GM21576 (cell line): ENCODE results near the gene PARD6A.
A peak's percentile ranks its signal among the peaks of the same experiment; 100 is the strongest.

Experiments used
- ATAC-seq: cut with Tn5 transposase; IDR thresholded peaks from one replicate; pipeline ENCODE4 v1.9.1; 2021; ENCODE audit warnings: mild to moderate bottlenecking, moderate library complexity; ENCODE audit not compliant: unreplicated experiment

Gene PARD6A

DNA sequence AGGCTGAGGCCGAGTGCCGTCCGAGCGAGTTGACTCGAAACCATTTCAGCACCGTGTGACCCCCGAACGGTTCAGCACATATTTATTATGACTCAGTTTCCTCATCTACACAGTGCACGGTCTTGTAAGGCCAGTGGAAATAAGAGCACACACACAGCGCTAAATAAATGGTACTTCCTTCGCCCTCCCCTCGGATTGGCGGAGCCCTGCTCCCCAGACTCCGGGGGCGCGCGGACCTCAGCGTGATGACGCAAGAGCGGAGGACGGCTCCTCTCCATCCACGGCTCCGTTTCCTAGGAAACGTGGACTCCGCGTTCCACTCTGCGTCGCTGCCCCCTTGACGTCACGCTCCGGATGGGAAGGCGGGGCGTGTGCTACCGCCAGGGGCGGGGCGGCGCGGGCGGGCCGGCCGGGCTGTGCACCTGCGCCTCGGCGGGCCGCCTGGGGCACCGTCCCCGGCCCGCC lies at the start of gene PARD6A:
TSS of gene PARD6A (plus strand) at position 397 of the 465 bp plus-strand sequence. CDS start 79 bp downstream, outside the sequence.
- peak; percentile 73 for ATAC-seq

- ATAC-seq: no peak
Measured at GRCh38 chr16:67613808-67614207, 47.0 kb upstream of the PARD6A start.

- no peak for ATAC-seq
Measured at GRCh38 chr16:67628216-67628615, 32.5 kb upstream of the PARD6A start.

DNA sequence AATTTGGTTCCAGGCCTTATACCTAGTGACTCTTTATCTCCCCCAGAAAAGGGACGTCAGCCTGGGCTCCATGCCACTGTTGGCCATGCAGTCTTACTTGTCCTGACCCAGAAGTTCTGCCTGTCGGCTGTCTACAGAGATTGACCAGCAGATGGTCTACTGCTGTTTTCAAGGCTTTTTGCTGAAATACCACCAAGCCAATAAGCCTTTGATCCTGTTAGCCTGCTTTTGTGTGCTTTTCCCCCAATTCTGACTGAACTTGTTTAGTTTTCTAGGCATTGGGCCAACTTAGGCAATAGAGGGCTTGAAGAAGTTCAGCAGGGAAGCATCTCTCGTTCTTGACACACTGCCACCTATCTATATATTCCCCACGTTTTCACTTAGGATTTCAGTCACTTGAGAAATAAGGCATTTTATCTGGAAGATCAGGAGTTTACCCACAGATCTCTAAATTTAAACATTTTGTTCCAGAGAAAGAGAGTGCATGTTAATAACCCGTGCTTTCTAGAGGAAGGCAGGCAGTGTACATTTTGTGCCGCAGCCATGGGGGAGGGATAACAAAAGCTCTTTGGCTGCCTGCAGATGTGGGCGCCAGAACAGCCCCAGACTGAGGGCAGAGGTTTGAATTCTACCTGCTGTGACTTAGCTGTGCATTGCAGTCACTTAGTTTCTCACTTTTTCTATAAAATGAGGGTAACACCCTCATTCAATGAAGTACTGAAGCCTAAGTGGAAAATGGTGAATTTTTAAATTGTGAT lies 28.2 kb upstream of the PARD6A start:
- no peak for ATAC-seq

DNA sequence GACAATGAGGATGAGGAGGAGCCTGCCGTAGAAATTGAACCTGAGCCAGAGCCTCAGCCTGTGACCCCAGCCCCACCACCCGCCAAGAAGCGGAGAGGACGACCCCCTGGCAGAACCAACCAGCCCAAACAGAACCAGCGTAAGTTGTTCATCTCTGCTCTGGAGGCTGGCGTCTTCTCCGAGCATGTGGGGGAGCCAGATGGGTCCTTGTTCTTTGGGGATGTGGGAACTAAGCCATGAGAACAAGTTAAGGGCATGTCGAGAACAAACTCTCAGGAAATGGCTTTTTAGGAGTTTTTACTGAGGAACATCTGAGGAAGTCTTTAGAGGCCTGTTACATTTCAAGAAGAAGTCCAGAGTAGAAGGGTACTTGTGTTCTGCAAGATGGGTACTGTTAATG lies 24.0 kb upstream of the PARD6A start:
- no peak for ATAC-seq

- ATAC-seq: no peak
Measured at GRCh38 chr16:67637625-67638024, 23.1 kb upstream of the PARD6A start.

DNA sequence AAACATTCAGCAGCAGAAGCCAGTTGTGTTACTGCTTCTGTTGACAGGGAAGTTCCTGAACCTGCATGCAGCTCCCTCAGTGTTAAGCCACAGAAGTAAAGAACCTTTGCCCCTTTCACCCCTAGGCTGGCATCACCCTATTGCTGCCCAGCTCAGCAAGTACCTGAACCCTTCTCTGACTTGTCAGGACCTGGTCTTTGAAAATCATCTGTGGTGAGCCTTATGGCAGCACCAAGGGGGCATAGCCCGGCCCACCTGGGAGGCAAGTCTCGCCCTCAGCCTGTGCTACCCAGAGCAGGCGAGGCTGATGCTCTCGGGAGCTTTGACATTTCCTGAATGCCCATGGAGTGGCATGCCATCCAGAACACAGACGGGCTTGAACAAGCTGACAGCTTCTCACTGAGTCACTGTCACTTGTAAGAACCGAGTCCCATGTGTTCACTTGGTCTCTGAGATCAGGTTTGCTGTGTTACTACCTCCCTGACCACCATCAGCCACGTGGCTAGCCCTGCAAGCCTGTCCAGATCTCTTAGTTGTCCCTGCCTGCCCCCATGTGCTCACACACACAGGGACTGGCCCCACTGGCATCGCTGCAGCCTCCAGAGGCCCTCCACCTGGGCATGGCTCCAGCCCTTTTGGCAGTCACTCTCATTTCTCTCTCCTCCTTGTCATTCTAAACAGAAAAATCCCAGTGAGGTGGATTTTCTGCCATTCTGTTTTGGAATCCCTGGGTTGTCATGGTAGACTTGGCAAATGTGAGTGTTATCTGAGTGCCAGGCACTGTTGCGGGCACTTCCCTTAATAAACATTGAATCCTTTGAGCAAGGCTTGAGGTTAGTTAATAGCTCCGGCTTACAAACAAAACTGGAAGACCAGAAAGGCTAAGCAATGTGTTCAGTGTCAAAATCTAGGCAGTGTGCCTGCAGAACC lies 18.7 kb upstream of the PARD6A start:
- ATAC-seq: no peak

DNA sequence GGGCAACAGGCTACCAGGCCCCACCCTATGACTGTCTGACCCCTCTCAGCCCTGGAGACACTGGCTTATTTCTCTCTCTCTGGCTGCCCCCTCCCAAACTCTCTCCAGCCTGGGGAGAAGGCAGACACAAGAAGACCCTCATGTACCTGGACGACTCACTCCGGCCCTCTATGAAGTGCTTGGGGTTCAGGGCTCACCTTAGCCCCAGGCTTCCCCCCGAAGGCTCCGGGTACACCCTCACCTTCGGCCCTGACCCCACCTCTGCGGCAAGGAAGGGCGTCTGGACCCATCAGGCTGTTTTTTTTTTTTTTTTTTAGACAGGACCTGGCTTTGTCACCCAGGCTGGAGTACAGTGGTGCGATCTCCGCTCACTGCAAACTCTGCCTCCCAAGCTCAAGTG lies 16.7 kb upstream of the PARD6A start:
- no peak for ATAC-seq

GRCh38 chr16:67645397-67646121 lies 15.2 kb upstream of the PARD6A start:
- ATAC-seq: no peak

DNA sequence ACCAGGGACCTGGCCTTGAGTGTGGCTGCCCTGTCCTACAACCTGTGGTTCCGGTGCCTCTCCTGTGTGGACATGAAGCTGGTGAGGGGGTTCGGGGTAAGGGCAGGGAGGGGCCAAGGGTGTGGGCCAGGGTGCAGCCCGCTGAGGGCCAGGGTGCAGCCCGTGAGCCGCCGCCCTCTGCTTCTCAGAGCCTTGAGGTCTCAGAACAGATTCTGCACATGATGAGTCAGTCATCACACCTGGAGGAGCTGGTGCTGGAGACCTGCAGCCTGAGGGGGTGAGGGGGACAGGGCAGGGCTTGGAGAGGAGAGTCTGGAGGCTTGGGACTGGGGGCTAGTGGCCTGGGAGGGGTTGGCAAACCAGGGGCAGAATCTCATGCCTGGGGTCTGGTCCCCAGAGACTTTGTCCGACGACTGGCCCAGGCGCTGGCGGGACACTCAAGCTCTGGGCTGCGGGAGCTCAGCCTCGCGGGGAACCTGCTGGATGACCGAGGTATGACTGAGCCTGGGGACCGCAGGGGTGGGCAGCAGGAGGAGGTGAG lies 13.6 kb upstream of the PARD6A start:
- ATAC-seq: no peak

DNA sequence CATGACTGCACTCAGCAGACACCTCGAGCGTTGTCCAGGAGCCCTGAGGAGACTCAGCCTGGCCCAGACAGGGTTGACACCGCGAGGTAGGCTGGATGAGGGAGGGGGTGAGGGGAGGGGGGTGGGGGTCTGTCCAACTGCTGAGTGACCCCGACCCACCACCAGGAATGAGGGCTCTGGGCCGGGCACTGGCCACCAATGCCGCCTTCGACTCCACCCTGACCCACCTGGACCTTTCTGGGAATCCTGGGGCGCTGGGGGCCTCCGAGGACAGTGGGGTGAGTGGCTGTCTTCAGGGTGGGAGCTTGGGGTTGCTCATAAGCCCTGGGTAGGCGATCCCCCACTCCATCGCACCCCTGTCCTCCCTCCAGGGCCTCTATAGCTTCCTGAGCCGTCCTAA lies 13.1 kb upstream of the PARD6A start:
- ATAC-seq: no peak

DNA sequence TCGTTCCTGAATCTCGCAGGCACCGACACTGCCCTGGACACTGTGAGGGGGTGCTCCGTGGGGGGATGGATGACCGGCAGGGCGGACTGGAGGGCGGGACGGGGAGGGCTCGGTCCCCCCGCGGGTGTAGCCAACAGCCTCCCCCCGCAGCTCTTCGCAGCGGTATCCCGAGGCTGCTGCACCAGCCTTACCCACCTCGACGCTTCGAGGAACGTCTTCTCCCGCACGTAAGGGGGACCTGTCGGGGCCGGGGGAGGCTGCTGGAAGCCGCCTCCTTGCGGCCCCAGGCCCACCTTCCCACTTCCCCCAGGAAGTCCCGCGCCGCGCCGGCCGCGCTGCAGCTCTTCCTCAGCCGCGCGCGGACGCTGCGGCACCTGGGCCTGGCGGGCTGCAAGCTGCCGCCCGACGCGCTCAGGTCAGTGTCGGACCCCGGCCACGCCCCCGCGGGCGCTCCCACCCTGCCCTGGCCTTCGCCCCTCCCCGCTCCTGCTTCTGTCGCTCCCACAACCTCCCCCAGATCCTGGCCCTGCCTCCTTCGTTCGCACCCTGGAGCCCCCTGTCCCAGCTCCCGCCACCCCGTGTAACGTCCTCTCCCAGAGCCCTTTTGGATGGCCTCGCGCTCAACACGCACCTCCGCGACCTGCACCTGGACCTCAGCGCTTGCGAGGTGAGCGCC lies 12.5 kb upstream of the PARD6A start:
- ATAC-seq: no peak

DNA sequence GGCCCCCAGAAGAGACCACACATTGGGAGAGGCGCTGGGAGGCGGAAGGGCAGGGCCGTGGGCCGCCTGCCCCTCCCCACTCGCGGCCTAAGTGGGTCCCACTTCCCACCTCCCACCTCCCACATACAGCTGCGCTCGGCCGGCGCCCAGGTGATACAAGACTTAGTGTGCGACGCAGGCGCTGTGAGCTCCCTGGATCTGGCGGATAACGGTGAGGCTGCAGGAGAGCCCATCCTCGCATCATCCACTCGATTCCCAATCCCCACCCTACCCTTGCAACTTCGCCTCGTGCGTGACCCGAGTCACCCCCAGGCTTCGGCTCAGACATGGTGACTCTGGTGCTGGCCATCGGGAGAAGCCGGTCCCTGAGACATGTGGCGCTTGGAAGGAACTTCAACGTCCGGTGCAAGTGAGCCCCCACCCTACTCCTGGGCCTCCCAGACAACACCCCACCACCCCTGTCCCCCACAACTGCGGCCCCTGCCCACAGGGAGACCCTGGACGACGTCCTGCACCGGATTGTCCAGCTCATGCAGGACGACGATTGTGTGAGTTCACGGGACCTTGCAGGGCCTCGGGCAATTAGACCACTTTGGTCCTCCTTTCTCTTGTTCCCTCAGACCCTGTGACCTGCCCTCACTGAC lies 11.9 kb upstream of the PARD6A start:
- ATAC-seq: no peak

GRCh38 chr16:67649494-67649931 lies 11.2 kb upstream of the PARD6A start:
- ATAC-seq: no peak

GRCh38 chr16:67650023-67650422 lies 10.7 kb upstream of the PARD6A start:
- no peak for ATAC-seq

GRCh38 chr16:67651039-67651438 lies 9.7 kb upstream of the PARD6A start:
- ATAC-seq: no peak

DNA sequence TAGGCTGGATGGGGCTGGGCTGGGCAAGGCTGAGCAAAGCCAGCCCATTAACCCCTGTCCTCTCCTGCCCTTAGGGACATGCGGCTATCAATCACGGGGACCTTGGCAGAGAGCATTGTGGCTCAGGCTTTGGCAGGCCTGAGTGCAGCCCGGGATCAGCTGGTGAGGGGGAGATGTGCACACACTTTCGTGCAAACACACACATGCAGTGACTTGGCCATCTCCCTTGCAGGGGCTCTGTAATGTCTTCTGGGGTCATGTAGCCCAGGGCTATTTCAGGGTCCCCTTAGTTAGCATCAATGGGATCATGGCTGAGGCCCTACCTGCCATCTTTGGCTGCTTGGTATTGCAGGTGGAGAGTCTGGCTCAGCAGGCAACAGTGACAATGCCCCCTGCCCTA lies 8.9 kb upstream of the PARD6A start:
- ATAC-seq: no peak

DNA sequence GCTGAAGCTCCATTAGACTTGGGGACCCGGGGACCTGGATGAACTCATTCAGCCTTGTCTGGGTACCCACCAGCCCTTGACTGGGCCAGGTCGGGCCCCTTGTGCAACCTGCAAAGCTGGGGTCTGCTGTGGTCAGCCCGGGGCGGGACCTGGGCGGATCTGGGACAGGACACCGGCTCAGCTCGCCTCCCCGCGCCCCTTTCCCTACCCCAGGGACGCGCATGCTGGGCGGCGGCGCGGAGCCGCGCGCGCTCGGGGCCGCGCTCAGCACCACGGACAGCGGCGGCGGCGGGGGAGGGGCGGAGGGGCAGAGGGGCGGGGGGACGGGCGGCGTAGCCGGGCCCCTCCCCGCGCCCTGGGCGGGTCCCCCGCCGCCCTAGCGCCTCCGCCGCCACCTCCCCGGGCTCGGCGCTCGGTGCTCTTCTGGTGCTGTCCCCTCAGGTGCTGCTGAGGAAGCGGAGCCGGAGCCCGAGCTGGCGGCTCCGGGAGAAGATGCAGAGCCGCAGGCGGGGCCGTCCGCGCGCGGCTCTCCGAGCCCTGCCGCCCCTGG lies 8.1 kb upstream of the PARD6A start:
- ATAC-seq: no peak

DNA sequence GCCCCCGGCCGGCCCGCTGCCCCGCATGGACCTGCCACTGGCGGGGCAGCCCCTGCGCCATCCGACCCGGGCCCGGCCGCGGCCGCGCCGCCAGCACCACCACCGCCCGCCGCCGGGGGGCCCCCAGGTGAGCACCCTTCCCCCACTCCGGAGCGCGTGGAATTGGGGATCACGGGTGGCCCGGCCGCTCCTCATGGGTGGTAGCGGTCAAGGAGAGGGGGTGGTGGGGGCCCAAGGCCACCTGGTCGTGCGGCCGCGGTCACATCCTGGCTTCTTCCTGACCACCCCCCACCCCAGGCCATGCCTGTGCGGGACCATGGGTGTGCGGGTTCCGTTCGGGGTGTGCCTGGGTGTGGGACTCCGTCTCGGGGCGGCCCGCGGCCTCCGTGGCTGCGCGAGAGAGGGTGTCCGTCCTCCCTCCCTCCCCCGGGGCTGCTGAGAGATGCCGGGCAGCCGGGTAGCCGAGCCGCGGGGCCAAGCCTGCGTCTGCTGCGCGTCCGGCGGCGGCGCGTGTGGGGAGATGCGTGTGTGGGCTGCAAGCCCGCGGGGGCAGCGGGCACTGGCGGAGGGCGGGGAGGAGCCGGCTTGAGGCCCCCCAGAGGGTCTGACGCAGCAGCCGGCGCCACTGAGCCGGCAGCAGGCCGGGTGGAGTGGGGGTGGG lies 7.5 kb upstream of the PARD6A start:
- ATAC-seq: no peak
